NCI-H748 treated with DMSO at 0.1 percent for 48 hours (cell line): ENCODE measurements around the gene RNF207.

Source experiments
- DNase-seq: peaks from one replicate; lab custom pipeline; 2025; lab: John Stamatoyannopoulos, UW

Gene RNF207

GRCh38 chr1:6174621-6175410 is 31.1 kb upstream of the RNF207 start:
- DNase-seq: no peak

- DNase-seq: no peak
These were observed 30.5 kb upstream of the RNF207 start for GRCh38 chr1:6175411-6175828.

- no peak for DNase-seq
These were observed 29.1 kb upstream of the RNF207 start for GRCh38 chr1:6176779-6177178.

GRCh38 chr1:6177681-6178380 is 28.1 kb upstream of the RNF207 start:
- no peak for DNase-seq

- DNase-seq: peak; percentile 6
These were observed 27.0 kb upstream of the RNF207 start for GRCh38 chr1:6178751-6179563.

- no peak for DNase-seq
These were observed 26.2 kb upstream of the RNF207 start for GRCh38 chr1:6179564-6180175.

GRCh38 chr1:6180268-6180706 is 25.6 kb upstream of the RNF207 start, which contains the start of gene CHD5:
Gene CHD5 (minus strand): TSS chr1:6180321. CDS start chr1:6180023, 298 bp downstream.
- peak; percentile 3 for DNase-seq

GRCh38 chr1:6180707-6181311 is 25.1 kb upstream of the RNF207 start:
- DNase-seq: no peak

GRCh38 chr1:6181347-6181770 is 24.6 kb upstream of the RNF207 start:
- DNase-seq: no peak

- DNase-seq: no peak
These were observed 22.4 kb upstream of the RNF207 start for GRCh38 chr1:6183520-6183989.

- DNase-seq: no peak
These were observed 21.7 kb upstream of the RNF207 start for GRCh38 chr1:6184083-6184783.

- no peak for DNase-seq
These were observed 20.8 kb upstream of the RNF207 start for GRCh38 chr1:6185151-6185550.

GRCh38 chr1:6185635-6186382 is 20.1 kb upstream of the RNF207 start:
- DNase-seq: no peak

- no peak for DNase-seq
These were observed 17.5 kb upstream of the RNF207 start for GRCh38 chr1:6188466-6188865.

GRCh38 chr1:6191968-6192367 is 14.0 kb upstream of the RNF207 start:
- DNase-seq: no peak

- DNase-seq: no peak
These were observed 8.0 kb upstream of the RNF207 start for GRCh38 chr1:6197746-6198427.

- no peak for DNase-seq
These were observed 7.1 kb upstream of the RNF207 start for GRCh38 chr1:6198646-6199297.

GRCh38 chr1:6199298-6200187 is 6.4 kb upstream of the RNF207 start, which contains the start of gene RPL22:
Gene RPL22 (minus strand): TSS chr1:6199595. CDS start chr1:6199573, 22 bp downstream.
- peak; percentile 95 for DNase-seq
